ENCODE data around the gene D2HGDH. TPM values are rescaled to one million over a fixed set of nuclear protein-coding genes. Genes with fewer than 3 reads are reported as not detected.
"Not testable (repeated sequence)": the region's sequence is repeated elsewhere in the genome, so short reads cannot be mapped to it uniquely, and the experiment has no call there.

D2HGDH gene
- total RNA-seq, 1 donor from 2014 or later, result 8.0 TPM

- no peak for DNase-seq
These were observed 9.2 kb upstream of the D2HGDH start for GRCh38 chr2:241724975-241725870.

GRCh38 chr2:241726459-241726858, 8.0 kb upstream of the D2HGDH start:
- DNase-seq, result no peak

- DNase-seq, result no peak
These were observed 6.4 kb upstream of the D2HGDH start for GRCh38 chr2:241728000-241728399.

- peak; percentile 59 for DNase-seq
These were observed 5.8 kb upstream of the D2HGDH start for GRCh38 chr2:241728627-241729026.

GRCh38 chr2:241729868-241730267, 4.6 kb upstream of the D2HGDH start:
- DNase-seq, result no peak

GRCh38 chr2:241730671-241731293, 3.6 kb upstream of the D2HGDH start:
- no peak for DNase-seq

GRCh38 chr2:241732513-241733186, 1.8 kb upstream of the D2HGDH start:
- DNase-seq, result not testable (repeated sequence)

- no peak for DNase-seq
These were observed 831 bp upstream of the D2HGDH start for GRCh38 chr2:241733391-241734207.

GRCh38 chr2:241734208-241734466, 293 bp upstream of the D2HGDH start:
- DNase-seq, result no peak

GRCh38 chr2:241736111-241736510, 1.7 kb downstream of the D2HGDH start:
- no peak for DNase-seq

GRCh38 chr2:241738040-241738686, 3.7 kb downstream of the D2HGDH start:
- no peak for DNase-seq

- DNase-seq, result no peak
These were observed 4.7 kb downstream of the D2HGDH start for GRCh38 chr2:241739177-241739576.

- no peak for DNase-seq
These were observed 5.2 kb downstream of the D2HGDH start for GRCh38 chr2:241739651-241740050.

- no peak for DNase-seq
These were observed 6.6 kb downstream of the D2HGDH start for GRCh38 chr2:241741016-241741415.

GRCh38 chr2:241742320-241742939, 8.0 kb downstream of the D2HGDH start:
- DNase-seq, result no peak

GRCh38 chr2:241743008-241743407, 8.6 kb downstream of the D2HGDH start:
- DNase-seq, result not testable (repeated sequence)

- no peak for DNase-seq
These were observed 9.2 kb downstream of the D2HGDH start for GRCh38 chr2:241743620-241744019.

GRCh38 chr2:241744028-241744754, 9.8 kb downstream of the D2HGDH start:
- no peak for DNase-seq

- DNase-seq, result no peak
These were observed 10.8 kb downstream of the D2HGDH start for GRCh38 chr2:241745276-241745675.

GRCh38 chr2:241746084-241746483, 11.7 kb downstream of the D2HGDH start:
- DNase-seq, result no peak

Data from occipital lobe (tissue), 2 donors.